HG02678 (cell line): ENCODE results near the gene SEC22B.
"Not testable (repeated sequence)": the region's sequence is repeated elsewhere in the genome, so short reads cannot be mapped to it uniquely, and the experiment has no call there.

Experiments used
- ATAC-seq: cut with Tn5 transposase; IDR thresholded peaks from one replicate; pipeline ENCODE4 v1.9.1; 2021; ENCODE audit warnings: mild to moderate bottlenecking, moderate library complexity; ENCODE audit not compliant: unreplicated experiment

The SEC22B gene

GRCh38 chr1:120176092-120176855 lies at the start of gene SEC22B:
TSS of gene SEC22B (minus strand) at chr1:120176520. CDS start at chr1:120176381, 139 bp downstream.
- peak; percentile 98 for ATAC-seq

GRCh38 chr1:120217933-120218332 lies 41.6 kb upstream of the SEC22B start:
- not testable (repeated sequence) for ATAC-seq

- ATAC-seq: not testable (repeated sequence)
These were observed 41.0 kb upstream of the SEC22B start for GRCh38 chr1:120217175-120217929.

- not testable (repeated sequence) for ATAC-seq
These were observed 37.3 kb upstream of the SEC22B start for GRCh38 chr1:120213606-120214005.

- ATAC-seq: not testable (repeated sequence)
These were observed 34.4 kb upstream of the SEC22B start for GRCh38 chr1:120210754-120211153.

GRCh38 chr1:120196863-120197775 lies 20.8 kb upstream of the SEC22B start:
- ATAC-seq: not testable (repeated sequence)

- ATAC-seq: not testable (repeated sequence)
These were observed 12.3 kb upstream of the SEC22B start for GRCh38 chr1:120188626-120189025.

- ATAC-seq: not testable (repeated sequence)
These were observed 5.9 kb upstream of the SEC22B start for GRCh38 chr1:120182176-120182707.

- ATAC-seq: not testable (repeated sequence)
These were observed 3.7 kb upstream of the SEC22B start for GRCh38 chr1:120179811-120180690.

GRCh38 chr1:120178799-120179756 lies 2.8 kb upstream of the SEC22B start:
- ATAC-seq: no peak

GRCh38 chr1:120178058-120178457 lies 1.7 kb upstream of the SEC22B start:
- not testable (repeated sequence) for ATAC-seq

- not testable (repeated sequence) for ATAC-seq
These were observed 632 bp downstream of the SEC22B start for GRCh38 chr1:120175688-120176087.

GRCh38 chr1:120164761-120165160 lies 11.6 kb downstream of the SEC22B start:
- not testable (repeated sequence) for ATAC-seq

- ATAC-seq: not testable (repeated sequence)
These were observed 14.3 kb downstream of the SEC22B start for GRCh38 chr1:120162015-120162414.

GRCh38 chr1:120158495-120158894 lies 17.8 kb downstream of the SEC22B start:
- not testable (repeated sequence) for ATAC-seq

- ATAC-seq: not testable (repeated sequence)
These were observed 18.2 kb downstream of the SEC22B start for GRCh38 chr1:120158086-120158485.

- not testable (repeated sequence) for ATAC-seq
These were observed 26.0 kb downstream of the SEC22B start for GRCh38 chr1:120150138-120150822.
